Measurements from ENCODE around the gene KCNH4. TPM values are rescaled to one million over a fixed set of nuclear protein-coding genes. Genes with fewer than 3 reads are reported as not detected.
"Not testable (repeated sequence)": the region's sequence is repeated elsewhere in the genome, so short reads cannot be mapped to it uniquely, and the experiment has no call there.

The KCNH4 gene
- total RNA-seq = 1 to 10 TPM in 1 of 2 donors, under 1 TPM in 1; 0.33 to 2.5 TPM

DNA sequence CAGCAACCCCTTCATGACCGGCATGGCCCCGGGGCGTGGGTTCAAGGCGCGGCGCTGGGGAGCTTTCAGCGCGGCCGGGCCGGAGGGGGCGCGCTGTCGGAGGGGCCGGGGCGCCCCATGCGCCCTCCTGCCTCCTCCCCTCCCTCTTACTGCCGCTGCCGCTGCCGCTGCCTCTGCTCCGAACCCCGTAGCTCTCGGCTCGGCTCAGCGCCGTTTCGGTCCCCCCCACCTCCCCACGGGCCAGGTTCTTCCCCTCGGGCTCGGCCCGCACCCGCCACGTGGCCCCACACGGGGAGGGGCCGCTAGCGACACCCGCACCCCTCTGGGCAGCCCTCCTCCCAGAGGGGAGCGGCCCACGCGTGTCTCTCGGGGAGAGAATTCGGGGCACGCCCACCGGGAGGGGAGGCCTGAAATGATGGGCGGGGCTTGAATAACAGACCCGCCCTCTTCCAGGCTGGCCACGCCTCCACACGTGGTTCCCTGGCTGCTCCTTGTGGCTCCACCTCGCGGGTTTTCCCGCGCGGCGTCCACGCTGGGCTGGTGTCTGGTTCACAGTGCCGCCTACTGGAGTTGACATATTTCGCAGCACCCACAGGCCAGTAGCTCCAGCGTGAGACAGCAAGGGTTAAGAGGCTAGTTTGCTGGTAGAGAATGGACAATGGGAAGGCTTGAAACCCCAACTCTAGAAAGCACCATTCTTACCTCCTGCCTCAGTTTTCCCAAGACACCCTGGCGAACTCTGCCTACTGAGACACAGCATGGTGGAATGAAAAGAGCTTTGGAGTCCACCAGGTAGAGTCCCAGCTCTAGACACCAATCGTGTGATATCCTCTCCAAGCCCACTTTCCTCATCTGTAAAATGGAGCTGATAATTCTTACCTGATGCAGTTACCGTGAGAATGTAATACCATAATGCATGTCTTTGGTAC, at the start of gene KCNH4:
TSS of gene KCNH4 (minus strand) at position 221 of the 929 bp plus-strand sequence. CDS start at position 24, 197 bp downstream.
- peak within 1 kb of the TSS; percentile 88 for H3K4me3 Mint-ChIP-seq
- H3K4me1 Mint-ChIP-seq (ENCODE audit: low read depth in 2 of 2) = peaks cover 47 to 48% of the 10 kb centered on the region in 2 donors
- H3K27me3 Mint-ChIP-seq = peaks cover 0 to 9% of the 10 kb centered on the region in 2 donors
- H3K9me3 Mint-ChIP-seq = no peaks in the 10 kb centered on the region
- peak; percentile 81 to 88 for ATAC-seq
- peak; percentile 92 for DNase-seq (ENCODE audit: low spot score)
- no peaks in the 10 kb centered on the region for H3K36me3 Mint-ChIP-seq
- H3K27ac Mint-ChIP-seq = no peak within 1 kb of the TSS

DNA sequence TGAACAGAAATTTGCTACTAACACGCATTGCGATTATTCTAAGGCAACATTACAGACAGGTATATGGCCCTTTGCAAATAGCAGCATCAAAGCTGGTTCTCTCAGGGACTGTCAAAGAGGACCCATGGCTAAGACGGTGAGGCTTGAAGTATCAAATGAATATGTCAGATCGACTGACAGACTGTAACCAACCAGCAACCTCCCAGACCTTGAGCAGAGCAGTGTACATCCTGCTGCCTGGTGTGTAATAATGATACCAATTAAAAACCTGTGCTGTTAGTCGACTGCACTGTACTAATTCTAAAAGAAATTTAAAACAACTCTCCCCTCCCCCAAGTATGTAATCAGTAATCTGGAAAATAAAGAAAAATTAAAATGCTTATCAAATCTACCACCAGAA, 49.3 kb upstream of the KCNH4 start:
- Mint-ChIP-seq H3K9me3 (no peaks in the 10 kb centered on the region), H3K4me1 (ENCODE audit: low read depth in 2 of 2) (peaks cover 11 to 19% of the 10 kb centered on the region in 2 donors), H3K4me3 (no peak overlapping the region), H3K36me3 (no peaks in the 10 kb centered on the region), H3K27me3 (no peaks in the 10 kb centered on the region), H3K27ac (peak overlapping the region in 1 of 2 donors; percentile 47)
- ATAC-seq (peak in 1 of 2 donors; percentile 92), DNase-seq (ENCODE audit: low spot score) (no peak)

DNA sequence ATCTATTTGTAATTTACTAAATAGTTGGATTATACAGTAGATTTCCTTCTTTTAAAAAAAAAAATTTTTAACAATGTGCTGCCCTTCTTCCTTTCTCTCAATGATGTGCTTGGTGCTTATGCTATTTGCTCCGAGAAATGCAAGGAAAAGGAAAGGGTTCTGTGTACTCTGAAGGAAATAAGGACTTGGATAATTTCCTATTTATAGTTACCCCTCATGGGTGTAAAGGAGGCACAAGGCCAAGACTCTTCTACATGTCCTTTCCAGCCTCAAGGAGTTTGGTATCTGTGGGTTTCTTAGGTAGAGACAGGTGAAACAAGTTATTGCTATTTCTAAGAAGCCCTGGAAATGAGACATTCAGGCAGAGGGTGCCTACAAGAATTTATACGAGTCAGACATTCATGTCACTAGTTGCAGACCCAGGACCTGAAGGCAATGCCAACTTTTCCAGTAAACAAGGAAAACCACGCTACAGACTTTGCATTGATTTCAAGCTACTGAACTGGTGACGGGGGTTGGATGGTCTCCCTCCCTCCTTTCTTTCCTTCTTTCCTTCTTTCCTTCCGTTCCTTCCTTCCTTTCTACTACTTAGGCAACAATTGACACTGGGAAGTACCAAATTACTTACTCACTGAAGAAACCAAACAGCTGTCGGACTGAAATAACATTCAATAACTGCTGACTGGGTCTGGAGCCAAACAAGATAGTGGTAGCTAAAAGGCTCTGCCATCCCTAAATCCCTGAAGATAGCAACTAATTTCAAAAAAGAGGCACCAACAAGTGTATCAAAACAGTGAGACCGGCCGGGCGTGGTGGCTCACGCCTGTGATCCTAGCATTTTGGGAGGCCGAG, 47.1 kb upstream of the KCNH4 start:
- no peak overlapping the region for H3K27ac Mint-ChIP-seq
- DNase-seq (ENCODE audit: low spot score) = no peak
- no peak for ATAC-seq
- H3K36me3 Mint-ChIP-seq = no peaks in the 10 kb centered on the region
- H3K4me3 Mint-ChIP-seq = no peak overlapping the region
- H3K9me3 Mint-ChIP-seq = no peaks in the 10 kb centered on the region
- H3K27me3 Mint-ChIP-seq = no peaks in the 10 kb centered on the region
- H3K4me1 Mint-ChIP-seq (ENCODE audit: low read depth in 2 of 2) = peaks cover 11 to 13% of the 10 kb centered on the region in 2 donors

DNA sequence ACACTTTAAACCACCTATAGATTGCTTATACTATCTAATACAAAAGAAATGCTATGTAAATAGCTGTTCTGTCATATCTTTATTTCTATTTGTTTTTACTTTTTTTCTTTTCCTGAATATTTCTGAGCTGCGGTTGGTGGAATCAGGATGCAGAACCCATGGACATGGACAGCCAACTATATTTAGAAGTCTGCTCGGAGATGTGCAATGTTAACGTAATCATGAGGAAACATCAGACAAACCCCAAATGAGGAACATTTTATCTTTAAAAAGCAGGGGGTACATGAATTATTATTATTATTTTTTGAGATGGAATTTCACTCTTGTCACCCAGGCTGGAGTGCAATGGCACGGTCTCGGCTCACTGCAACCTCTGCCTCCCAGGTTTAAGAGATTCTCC, 44.7 kb upstream of the KCNH4 start:
- Mint-ChIP-seq H3K27me3 (no peaks in the 10 kb centered on the region), H3K4me1 (ENCODE audit: low read depth in 2 of 2) (peaks cover 19% of the 10 kb centered on the region in 2 donors), H3K9me3 (no peaks in the 10 kb centered on the region), H3K36me3 (peaks cover 10% of the 10 kb centered on the region), H3K4me3 (no peak overlapping the region), H3K27ac (no peak overlapping the region)
- no peak for ATAC-seq
- no peak for DNase-seq (ENCODE audit: low spot score)

DNA sequence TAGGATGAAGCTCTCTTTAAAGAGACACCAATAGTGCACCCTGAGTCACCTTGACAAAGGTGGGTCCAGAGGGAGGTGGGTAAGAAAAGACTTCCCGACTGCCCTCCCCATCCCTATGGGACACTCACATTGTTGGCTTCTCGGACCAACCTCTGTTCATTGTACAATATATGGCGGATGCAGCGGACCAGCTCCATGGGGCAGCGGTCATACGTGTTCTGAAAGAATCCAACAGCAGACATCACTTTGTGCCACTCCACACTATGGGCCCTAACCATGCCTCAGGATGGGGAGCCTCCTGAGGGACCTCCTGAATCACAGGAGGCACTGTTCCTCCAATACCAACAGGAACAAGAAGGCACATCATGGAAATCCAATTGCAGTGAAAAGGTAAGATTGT, 43.7 kb upstream of the KCNH4 start:
- peaks cover 13 to 19% of the 10 kb centered on the region in 2 donors for H3K4me1 Mint-ChIP-seq (ENCODE audit: low read depth in 2 of 2)

DNA sequence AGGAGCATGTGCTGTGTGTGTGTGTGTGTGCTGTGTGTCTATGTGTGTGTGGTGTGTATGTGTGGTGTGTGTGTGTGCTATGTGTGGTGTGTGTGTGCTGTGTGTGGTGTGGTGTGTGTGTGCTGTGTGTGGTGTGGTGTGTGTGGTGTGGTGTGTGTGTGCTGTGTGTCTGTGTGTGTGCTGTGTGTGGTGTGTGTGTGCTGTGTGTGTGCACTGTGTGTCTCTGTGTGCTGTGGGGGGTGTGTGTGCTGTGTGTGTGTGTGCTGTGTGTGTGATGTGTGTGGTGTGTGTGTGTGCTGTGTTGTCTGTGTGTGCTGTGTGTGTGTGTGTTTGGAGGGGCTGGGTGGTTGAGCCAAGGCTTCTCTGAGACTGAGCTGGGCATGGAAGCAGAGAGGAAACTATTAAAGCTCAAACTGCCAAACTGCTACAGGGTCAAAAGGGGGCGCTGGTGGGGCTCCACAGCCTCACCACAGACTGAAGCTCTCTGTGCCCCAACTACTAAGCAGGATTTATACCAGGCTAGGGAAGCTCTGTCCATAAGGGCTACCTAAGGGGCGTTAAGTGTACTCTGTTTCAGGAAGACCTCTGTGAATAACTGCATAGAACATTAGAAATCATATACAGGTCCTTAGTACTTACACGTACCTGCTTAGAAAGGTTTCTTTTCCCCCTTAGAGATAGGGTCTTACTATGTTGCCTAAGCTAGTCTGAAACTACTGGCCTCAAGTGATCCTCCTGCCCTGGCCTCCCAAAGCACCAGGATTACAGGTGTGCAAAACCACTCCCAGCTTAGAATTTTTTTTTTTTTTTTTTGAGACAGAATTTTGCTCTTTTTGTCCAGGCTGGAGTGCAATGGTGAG, 41.2 kb upstream of the KCNH4 start:
- peak overlapping the region; percentile 40 to 54 for H3K27ac Mint-ChIP-seq
- peaks cover 15% of the 10 kb centered on the region for H3K36me3 Mint-ChIP-seq
- H3K27me3 Mint-ChIP-seq = no peaks in the 10 kb centered on the region
- no peaks in the 10 kb centered on the region for H3K9me3 Mint-ChIP-seq
- peak; percentile 65 for DNase-seq (ENCODE audit: low spot score)
- ATAC-seq = peak; percentile 71 to 83
- peaks cover 8 to 12% of the 10 kb centered on the region in 2 donors for H3K4me1 Mint-ChIP-seq (ENCODE audit: low read depth in 2 of 2)
- no peak overlapping the region for H3K4me3 Mint-ChIP-seq

More for the DNA sequence above, 43.7 kb upstream of the KCNH4 start:
- Mint-ChIP-seq H3K27me3 (no peaks in the 10 kb centered on the region), H3K9me3 (no peaks in the 10 kb centered on the region), H3K4me3 (no peak overlapping the region), H3K27ac (peak overlapping the region in 1 of 2 donors; percentile 58), H3K36me3 (peaks cover 10% of the 10 kb centered on the region)
- DNase-seq (ENCODE audit: low spot score) (no peak), ATAC-seq (no peak)

DNA sequence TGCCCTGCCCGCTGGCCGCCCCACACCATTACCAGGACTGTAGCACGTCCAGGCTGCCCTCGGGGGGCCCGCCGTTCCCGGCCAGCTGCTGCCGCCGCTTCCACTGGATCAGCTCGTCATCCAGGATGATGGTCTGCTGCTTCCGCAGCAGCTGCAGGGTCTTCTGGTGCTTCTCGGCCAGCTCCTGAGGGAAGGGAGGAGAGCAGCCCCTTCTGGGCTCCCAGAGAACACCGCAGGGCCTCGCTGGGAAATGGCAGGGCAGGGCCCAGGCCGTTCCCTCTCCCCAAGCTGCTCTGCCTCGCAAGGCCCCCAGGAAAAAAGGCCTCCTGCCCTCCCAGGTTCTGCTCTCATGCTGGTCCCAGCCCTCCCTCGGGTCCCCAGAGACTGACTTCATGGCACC, 38.3 kb upstream of the KCNH4 start:
- not testable (repeated sequence) for H3K9me3 Mint-ChIP-seq; H3K4me3 Mint-ChIP-seq; ATAC-seq; H3K4me1 Mint-ChIP-seq (ENCODE audit: low read depth in 2 of 2); H3K27me3 Mint-ChIP-seq; H3K27ac Mint-ChIP-seq; DNase-seq (ENCODE audit: low spot score)
- peaks cover 18% of the 10 kb centered on the region for H3K36me3 Mint-ChIP-seq

DNA sequence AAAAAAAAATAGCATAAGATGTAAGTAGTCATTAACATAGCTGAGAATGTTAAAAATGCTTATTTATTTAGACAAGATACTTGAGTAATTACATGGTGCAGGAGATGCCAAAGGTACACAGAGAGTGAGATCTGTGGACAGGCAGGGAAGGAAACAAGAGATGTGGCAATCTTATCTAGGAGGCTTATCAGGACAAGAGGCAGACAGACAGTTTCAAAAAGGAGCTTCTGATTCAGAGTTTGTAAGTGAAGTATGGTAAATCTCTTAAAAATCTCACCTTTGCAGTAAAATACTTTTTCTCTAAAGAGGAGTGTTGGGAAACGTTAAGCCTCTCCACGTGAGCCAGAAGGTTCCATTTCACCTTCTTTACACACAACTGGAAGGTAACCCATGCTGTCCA, 33.2 kb upstream of the KCNH4 start:
- Mint-ChIP-seq H3K27ac (no peak overlapping the region), H3K4me1 (ENCODE audit: low read depth in 2 of 2) (no peaks in the 10 kb centered on the region), H3K36me3 (peaks cover 8% of the 10 kb centered on the region), H3K27me3 (no peaks in the 10 kb centered on the region), H3K9me3 (no peaks in the 10 kb centered on the region), H3K4me3 (no peak overlapping the region)
- no peak for DNase-seq (ENCODE audit: low spot score)
- ATAC-seq = no peak

DNA sequence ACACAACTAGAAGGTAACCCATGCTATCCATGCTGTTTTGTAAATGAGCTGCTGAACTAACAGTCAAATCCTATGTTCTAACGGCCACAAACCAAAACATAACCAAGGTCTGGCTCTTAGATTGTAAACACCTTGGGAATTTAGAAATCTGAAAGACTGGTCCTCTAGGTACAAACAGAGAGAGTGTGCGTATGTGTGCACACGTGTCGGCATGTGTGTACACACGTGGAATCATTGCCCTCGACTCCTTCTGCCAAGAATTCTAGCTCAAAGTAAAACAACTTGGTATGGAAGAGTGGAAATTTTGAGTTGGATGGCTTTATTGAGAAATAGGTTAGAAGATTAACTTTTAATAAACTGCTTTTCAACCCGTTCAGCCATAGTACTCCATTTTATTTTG, 31.4 kb upstream of the KCNH4 start:
- no peak for DNase-seq (ENCODE audit: low spot score)
- Mint-ChIP-seq H3K9me3 (no peaks in the 10 kb centered on the region), H3K36me3 (peaks cover 6% of the 10 kb centered on the region), H3K4me3 (no peak overlapping the region), H3K27ac (no peak overlapping the region), H3K4me1 (ENCODE audit: low read depth in 2 of 2) (no peaks in the 10 kb centered on the region), H3K27me3 (no peaks in the 10 kb centered on the region)
- no peak for ATAC-seq

DNA sequence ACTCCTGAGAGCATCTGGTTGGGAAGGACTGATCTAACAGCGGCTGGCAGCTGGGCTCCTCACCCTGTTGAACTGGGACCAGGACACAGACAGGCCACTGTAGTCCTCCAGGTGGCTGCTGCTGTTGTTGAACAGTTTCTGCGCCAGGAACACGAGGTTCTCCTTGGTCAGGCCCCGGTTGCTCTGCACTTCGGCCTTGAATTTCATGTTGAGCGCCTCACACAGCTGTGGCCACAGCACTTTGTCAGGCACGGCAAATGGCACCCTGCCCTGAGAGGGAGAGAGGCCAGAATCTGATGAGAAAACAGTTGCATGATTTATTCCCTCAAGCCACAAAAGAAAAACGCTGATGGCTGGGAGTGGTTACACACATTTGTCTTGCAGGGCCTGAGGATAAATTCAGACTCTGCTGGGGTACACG, 31.0 kb upstream of the KCNH4 start:
- H3K27me3 Mint-ChIP-seq; H3K4me1 Mint-ChIP-seq (ENCODE audit: low read depth in 2 of 2); H3K36me3 Mint-ChIP-seq; H3K27ac Mint-ChIP-seq; H3K9me3 Mint-ChIP-seq; ATAC-seq; DNase-seq (ENCODE audit: low spot score); H3K4me3 Mint-ChIP-seq: not testable (repeated sequence)

DNA sequence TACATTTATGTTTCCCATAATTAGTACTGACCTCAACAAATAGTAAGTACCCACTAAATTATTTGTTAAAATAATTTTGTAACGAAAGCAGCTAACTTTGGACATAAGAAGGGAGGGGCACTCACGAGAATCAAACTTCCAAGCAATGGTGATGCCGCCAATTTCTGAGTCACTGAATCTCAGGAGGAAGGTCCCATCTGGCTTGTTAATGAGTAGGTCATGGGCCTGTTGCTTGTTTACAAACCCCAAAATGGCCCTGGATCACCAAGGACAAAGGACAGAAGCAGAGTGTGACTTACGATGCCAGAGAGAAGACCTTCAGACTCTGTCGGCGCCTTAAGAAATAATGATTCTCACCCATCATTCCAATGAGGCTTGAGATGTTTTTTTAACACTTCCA, 29.1 kb upstream of the KCNH4 start:
- H3K9me3 Mint-ChIP-seq = no peaks in the 10 kb centered on the region
- no peaks in the 10 kb centered on the region for H3K4me1 Mint-ChIP-seq (ENCODE audit: low read depth in 2 of 2)
- no peak overlapping the region for H3K27ac Mint-ChIP-seq
- no peak overlapping the region for H3K4me3 Mint-ChIP-seq
- no peaks in the 10 kb centered on the region for H3K36me3 Mint-ChIP-seq
- DNase-seq (ENCODE audit: low spot score) (no peak), ATAC-seq (no peak)
- H3K27me3 Mint-ChIP-seq = no peaks in the 10 kb centered on the region

DNA sequence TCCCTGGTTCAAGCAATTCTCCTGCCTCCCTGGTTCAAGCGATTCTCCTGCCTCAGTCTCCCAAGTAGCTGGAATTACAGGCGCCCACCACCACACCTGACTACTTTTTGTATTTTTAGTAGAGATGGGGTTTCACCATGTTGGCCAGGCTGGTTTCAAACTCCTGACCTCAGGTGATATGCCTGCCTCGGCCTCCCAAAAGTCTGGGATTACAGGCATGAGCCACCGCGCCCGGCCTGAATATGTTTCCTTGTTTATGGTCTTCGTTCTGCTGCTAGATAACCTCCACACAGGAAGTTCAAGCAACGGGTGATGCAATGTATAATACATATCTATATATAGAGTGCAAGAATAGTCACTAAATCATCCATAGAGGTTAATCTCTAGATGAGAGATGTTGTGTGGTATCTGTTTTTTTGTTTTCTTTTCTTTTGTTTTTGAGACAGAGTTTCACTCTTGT, 25.2 kb upstream of the KCNH4 start:
- not testable (repeated sequence) for H3K27ac Mint-ChIP-seq; H3K36me3 Mint-ChIP-seq; ATAC-seq; DNase-seq (ENCODE audit: low spot score); H3K4me3 Mint-ChIP-seq; H3K27me3 Mint-ChIP-seq; H3K9me3 Mint-ChIP-seq; H3K4me1 Mint-ChIP-seq (ENCODE audit: low read depth in 2 of 2)

DNA sequence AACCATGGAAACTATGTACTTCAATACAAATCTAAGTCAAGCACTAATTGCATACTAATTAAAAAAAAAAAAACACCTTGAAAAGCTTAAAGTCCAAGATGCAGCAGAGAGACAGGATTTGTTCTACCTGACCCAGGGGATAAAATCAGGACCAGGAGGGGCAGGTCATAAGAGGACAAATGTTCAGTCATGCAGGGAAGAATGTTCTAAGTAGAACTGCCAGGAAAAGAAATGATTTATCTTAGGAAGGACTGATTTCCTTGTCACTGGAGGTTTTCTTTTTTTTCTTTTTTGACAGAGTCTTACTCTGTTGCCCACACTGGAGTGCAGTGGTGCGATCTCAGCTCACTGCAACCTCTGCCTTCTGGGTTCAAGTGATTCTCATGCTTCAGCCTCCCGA, 22.4 kb upstream of the KCNH4 start:
- H3K4me3 Mint-ChIP-seq = no peak overlapping the region
- H3K36me3 Mint-ChIP-seq = peaks cover 6% of the 10 kb centered on the region
- no peaks in the 10 kb centered on the region for H3K9me3 Mint-ChIP-seq
- ATAC-seq (no peak), DNase-seq (ENCODE audit: low spot score) (no peak)
- H3K4me1 Mint-ChIP-seq (ENCODE audit: low read depth in 2 of 2) = peaks cover 0 to 6% of the 10 kb centered on the region in 2 donors
- H3K27ac Mint-ChIP-seq = no peak overlapping the region
- H3K27me3 Mint-ChIP-seq = no peaks in the 10 kb centered on the region
